ENCODE data around the gene SULT1C3. TPM values are rescaled to one million over a fixed set of nuclear protein-coding genes. Genes with fewer than 3 reads are reported as not detected.

SULT1C3 gene
- total and polyA plus RNA-seq, 2 of the 13 experiments (the other 11 are each of a cell fraction or from before 2014, with no cell fraction given), result not detected

- TF ChIP-seq NRL (CRISPR knock-in tag; IDR thresholded peaks at IDR 0.05; ENCODE audit: borderline replicate concordance) (no peak), NBN (conservative IDR thresholded peaks at IDR 0.05) (no peak), ZNF678 (CRISPR knock-in tag; IDR thresholded peaks at IDR 0.05) (no peak), ZNF362 (CRISPR knock-in tag; IDR thresholded peaks at IDR 0.05; ENCODE audit: borderline replicate concordance) (no peak), ZSCAN9 (CRISPR knock-in tag; IDR thresholded peaks at IDR 0.05; ENCODE audit: borderline replicate concordance) (no peak), ZNF670 (CRISPR knock-in tag; IDR thresholded peaks at IDR 0.05; ENCODE audit: borderline replicate concordance) (no peak), RARA (CRISPR knock-in tag; IDR thresholded peaks at IDR 0.05) (peak; percentile 57; the same call in 1 of the 2 replicates), HOXA3 (CRISPR knock-in tag; IDR thresholded peaks at IDR 0.05) (0 out of 2 replicates have a peak, but pooled peaks have one; percentile 21), PLRG1 (conservative IDR thresholded peaks at IDR 0.05) (no peak), U2AF1 (optimal IDR thresholded peaks at IDR 0.05; ENCODE audit: low read depth, low read length) (no peak), TBX3 (IDR thresholded peaks at IDR 0.05; ENCODE audit: borderline replicate concordance) (no peak), NR2F6 (IDR thresholded peaks at IDR 0.05) (peak; percentile 53), NR2F6 (CRISPR knock-in tag; IDR thresholded peaks at IDR 0.05) (peak; percentile 77), XRCC5 (optimal IDR thresholded peaks at IDR 0.05; ENCODE audit: low read length) (no peak), ZFY (CRISPR knock-in tag; IDR thresholded peaks at IDR 0.05) (peak; percentile 53; the same call in 1 of the 2 replicates), RBM39 (IDR thresholded peaks at IDR 0.05; ENCODE audit: low read depth, low read length, poor library complexity, severe bottlenecking) (no peak), ZBTB44 (CRISPR knock-in tag; IDR thresholded peaks at IDR 0.05) (no peak), FOXA1 (IDR thresholded peaks at IDR 0.05) (no peak), FOXA1 (CRISPR knock-in tag; IDR thresholded peaks at IDR 0.05) (peak; percentile 81), GABPA (IDR thresholded peaks at IDR 0.05; ENCODE audit: low read depth, low read length) (no peak), GABPA (CRISPR knock-in tag; IDR thresholded peaks at IDR 0.05; ENCODE audit: low read depth) (peak; percentile 77), GPN1 (CRISPR knock-in tag; IDR thresholded peaks at IDR 0.05; ENCODE audit: borderline replicate concordance) (no peak), CEBPB (IDR thresholded peaks at IDR 0.05; ENCODE audit: borderline replicate concordance, low read depth, low read length) (no peak), CENPBD1 (CRISPR knock-in tag; IDR thresholded peaks at IDR 0.05; ENCODE audit: borderline replicate concordance, low read depth) (no peak), MIXL1 (CRISPR knock-in tag; IDR thresholded peaks at IDR 0.05) (peak; percentile 37; the same call in 1 of the 2 replicates), DRAP1 (CRISPR knock-in tag; IDR thresholded peaks at IDR 0.05) (0 out of 2 replicates have a peak, but pooled peaks have one; percentile 28), ZNF124 (CRISPR knock-in tag; IDR thresholded peaks at IDR 0.05) (peak; percentile 90; the same call in 1 of the 2 replicates), THAP11 (CRISPR knock-in tag; IDR thresholded peaks at IDR 0.05) (peak; percentile 5; the same call in 1 of the 2 replicates)
- TF ChIP-seq, protein P1, sequence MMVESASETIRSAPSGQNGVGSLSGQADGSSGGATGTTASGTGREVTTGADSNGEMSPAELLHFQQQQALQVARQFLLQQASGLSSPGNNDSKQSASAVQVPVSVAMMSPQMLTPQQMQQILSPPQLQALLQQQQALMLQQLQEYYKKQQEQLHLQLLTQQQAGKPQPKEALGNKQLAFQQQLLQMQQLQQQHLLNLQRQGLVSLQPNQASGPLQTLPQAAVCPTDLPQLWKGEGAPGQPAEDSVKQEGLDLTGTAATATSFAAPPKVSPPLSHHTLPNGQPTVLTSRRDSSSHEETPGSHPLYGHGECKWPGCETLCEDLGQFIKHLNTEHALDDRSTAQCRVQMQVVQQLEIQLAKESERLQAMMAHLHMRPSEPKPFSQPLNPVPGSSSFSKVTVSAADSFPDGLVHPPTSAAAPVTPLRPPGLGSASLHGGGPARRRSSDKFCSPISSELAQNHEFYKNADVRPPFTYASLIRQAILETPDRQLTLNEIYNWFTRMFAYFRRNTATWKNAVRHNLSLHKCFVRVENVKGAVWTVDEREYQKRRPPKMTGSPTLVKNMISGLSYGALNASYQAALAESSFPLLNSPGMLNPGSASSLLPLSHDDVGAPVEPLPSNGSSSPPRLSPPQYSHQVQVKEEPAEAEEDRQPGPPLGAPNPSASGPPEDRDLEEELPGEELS (CRISPR knock-in tag; IDR thresholded peaks at IDR 0.05), result peak; percentile 29; the same call in 1 of the 2 replicates
Observed at GRCh38 chr2:108288534-108289106, 48.9 kb downstream of the SULT1C3 start, which contains the start of gene SULT1C2 (continued).

Data from HepG2 (cell line).